LNCAP (cell line): ENCODE measurements around the gene FAM110D.

Experiments
- CTCF ChIP-seq: fragments of 450-650 bp; IDR thresholded peaks from 2 replicates; pipeline ENCODE4 v1.5.1; 2017; ENCODE audit warnings: mild to moderate bottlenecking

Gene FAM110D

GRCh38 chr1:26119892-26120608 lies 38.8 kb upstream of the FAM110D start:
- no peak for TF ChIP-seq CTCF

GRCh38 chr1:26121854-26122773 lies 36.8 kb upstream of the FAM110D start:
- TF ChIP-seq CTCF = no peak

- no peak for TF ChIP-seq CTCF
These were observed 35.6 kb upstream of the FAM110D start for GRCh38 chr1:26122988-26123973.

GRCh38 chr1:26124418-26125331 lies 34.2 kb upstream of the FAM110D start:
- no peak for TF ChIP-seq CTCF

GRCh38 chr1:26125382-26125781 lies 33.5 kb upstream of the FAM110D start:
- no peak for TF ChIP-seq CTCF

GRCh38 chr1:26125946-26126320 lies 32.9 kb upstream of the FAM110D start:
- TF ChIP-seq CTCF = no peak
